Mesenchymal stem cell (in vitro differentiated cells and primary cell): ENCODE measurements around the gene LRP1B.
A peak's percentile ranks its signal among the peaks of the same experiment; 100 is the strongest.

Experiments
- DNase-seq: peaks from one replicate; pipeline ENCODE4 v3.0.0-alpha.2; 2013
- H2AFZ ChIP-seq: one replicate; pipeline ENCODE4 v1.6.1; 2013; ENCODE audit warnings: low read depth, mild to moderate bottlenecking, control low read depth, inconsistent platforms, low read length, moderate library complexity
- H2AK5ac ChIP-seq: 2 replicates; pipeline ENCODE4 v1.6.1; 2013; ENCODE audit warnings: low read length, moderate library complexity, mild to moderate bottlenecking, inconsistent platforms; ENCODE audit not compliant: severe bottlenecking
- H2BK120ac ChIP-seq: one replicate; pipeline ENCODE4 v1.6.1; 2013; ENCODE audit warnings: low read depth, mild to moderate bottlenecking, inconsistent platforms, low read length, moderate library complexity
- H2BK12ac ChIP-seq, 2 experiments: one replicate each; pipeline ENCODE4 v1.6.1; 2013; ENCODE audit warnings: inconsistent platforms in 2 of 2, low read length in 2 of 2, mild to moderate bottlenecking in 2 of 2, moderate library complexity in 2 of 2, control low read depth in 1 of 2
- H2BK15ac ChIP-seq: one replicate; pipeline ENCODE4 v1.6.1; 2013; ENCODE audit warnings: mild to moderate bottlenecking, low read depth, inconsistent platforms; ENCODE audit not compliant: poor library complexity, severe bottlenecking
- H2BK5ac ChIP-seq: 2 replicates; pipeline ENCODE4 v1.6.1; 2013; ENCODE audit warnings: low read depth, mild to moderate bottlenecking, low read length, control low read depth, inconsistent platforms; ENCODE audit not compliant: poor library complexity, severe bottlenecking
- H3K14ac ChIP-seq, 2 experiments: one replicate each; pipeline ENCODE4 v1.6.1; 2013; ENCODE audit warnings: inconsistent platforms in 2 of 2, low read length in 2 of 2, control low read depth in 1 of 2, mild to moderate bottlenecking in 1 of 2, moderate library complexity in 1 of 2
- H3K18ac ChIP-seq, 2 experiments: one replicate each; pipeline ENCODE4 v1.6.1; 2013; ENCODE audit warnings: inconsistent platforms in 2 of 2, low read length in 2 of 2, control low read depth in 1 of 2, low read depth in 1 of 2, mild to moderate bottlenecking in 1 of 2
- H3K23ac ChIP-seq, 2 experiments: one replicate each; pipeline ENCODE4 v1.6.1; 2013; ENCODE audit warnings: inconsistent platforms in 2 of 2, low read length in 2 of 2, mild to moderate bottlenecking in 2 of 2, moderate library complexity in 2 of 2, control low read depth in 1 of 2
- H3K27ac ChIP-seq: 2 replicates; pipeline ENCODE4 v1.5.1; 2013; ENCODE audit warnings: mild to moderate bottlenecking, moderate library complexity, low read length, control low read depth, inconsistent platforms; ENCODE audit not compliant: poor library complexity, severe bottlenecking
- H3K27me3 ChIP-seq, 2 experiments: 2 replicates each; pipeline versions ENCODE4 v1.6.1 to v1.7.0; 2013; ENCODE audit warnings: low read length in 2 of 2, mild to moderate bottlenecking in 2 of 2, moderate library complexity in 2 of 2, control low read depth in 1 of 2, inconsistent platforms in 1 of 2; ENCODE audit not compliant: control insufficient read depth in 1 of 2, insufficient read depth in 1 of 2
- H3K36me3 ChIP-seq, 2 experiments: 2 replicates each; pipeline versions ENCODE4 v1.6.1 to v1.7.0; 2013; ENCODE audit warnings: low read length in 2 of 2, control low read depth in 1 of 2, inconsistent platforms in 1 of 2, low read depth in 1 of 2, mild to moderate bottlenecking in 1 of 2; ENCODE audit not compliant: insufficient read depth in 2 of 2, control insufficient read depth in 1 of 2
- H3K4ac ChIP-seq, 2 experiments: one replicate each; pipeline ENCODE4 v1.6.1; 2013; ENCODE audit warnings: inconsistent platforms in 2 of 2, low read length in 2 of 2, mild to moderate bottlenecking in 2 of 2, moderate library complexity in 2 of 2, control low read depth in 1 of 2, low read depth in 1 of 2
- H3K4me1 ChIP-seq: 2 replicates; pipeline ENCODE4 v1.6.1; 2013; ENCODE audit warnings: low read depth, low read length, control low read depth; ENCODE audit not compliant: control insufficient read depth, insufficient read depth
- H3K4me2 ChIP-seq: 2 replicates; pipeline ENCODE4 v1.6.1; 2013; ENCODE audit warnings: low read length, mild to moderate bottlenecking, inconsistent platforms; ENCODE audit not compliant: poor library complexity, severe bottlenecking
- H3K4me3 ChIP-seq, 2 experiments: 2 replicates each; pipeline versions ENCODE4 v1.5.1 to v1.7.0; 2013; ENCODE audit warnings: low read length in 2 of 2, mild to moderate bottlenecking in 2 of 2, control low read depth in 1 of 2, low read depth in 1 of 2; ENCODE audit not compliant: insufficient read depth in 1 of 2
- H3K79me1 ChIP-seq: replicated peaks from 2 replicates; pipeline ENCODE4 v1.6.1; 2013; ENCODE audit warnings: mild to moderate bottlenecking, control low read depth, low read length, inconsistent platforms; ENCODE audit not compliant: poor library complexity, severe bottlenecking
- H3K9ac ChIP-seq: 2 replicates; pipeline ENCODE4 v1.7.0; 2013; ENCODE audit warnings: mild to moderate bottlenecking, low read length, moderate library complexity
- H3K9me3 ChIP-seq: 2 replicates; pipeline ENCODE4 v1.7.0; 2013; ENCODE audit warnings: mild to moderate bottlenecking, low read length; ENCODE audit not compliant: control insufficient read depth
- H4K8ac ChIP-seq: one replicate; pipeline ENCODE4 v1.6.1; 2013; ENCODE audit warnings: inconsistent platforms, mild to moderate bottlenecking, low read length, moderate library complexity
- H4K91ac ChIP-seq: one replicate; pipeline ENCODE4 v1.6.1; 2013; ENCODE audit warnings: mild to moderate bottlenecking, low read length, inconsistent platforms
- WGBS: methylation state at CpG from one replicate; pipeline ENCODE4 v1.1.7; 2013; ENCODE audit warnings: mixed read lengths; 5-methylcytosine and 5-hydroxymethylcytosine counted together

The LRP1B gene

GRCh38 chr2:140869925-140870324 lies 1260.9 kb downstream of the LRP1B start:
- H3K9me3 ChIP-seq: peaks cover 33% of the 10 kb centered on the region
- no peak overlapping the region for H3K4me2 ChIP-seq
- no peak for DNase-seq
- H3K23ac ChIP-seq: no peak overlapping the region
- peak overlapping the region in 1 of 2 experiments; percentile 33 for H3K18ac ChIP-seq
- no peak overlapping the region for H3K27ac ChIP-seq
- no peaks in the 10 kb centered on the region for H3K27me3 ChIP-seq
- H2AFZ ChIP-seq: no peak overlapping the region
- no peaks in the 10 kb centered on the region for H3K36me3 ChIP-seq
- no peak overlapping the region for H2BK5ac ChIP-seq
- no peak overlapping the region for H2BK15ac ChIP-seq
- no peaks in the 10 kb centered on the region for H3K79me1 ChIP-seq
- no peak overlapping the region for H4K8ac ChIP-seq
- no peak overlapping the region for H4K91ac ChIP-seq
- no peak overlapping the region for H3K4me3 ChIP-seq
- H3K4me1 ChIP-seq: no peaks in the 10 kb centered on the region
- no peak overlapping the region for H2AK5ac ChIP-seq
- H2BK12ac ChIP-seq: no peak overlapping the region
- no peak overlapping the region for H3K9ac ChIP-seq
- no peak overlapping the region for H3K4ac ChIP-seq
- H3K14ac ChIP-seq: no peak overlapping the region
- H2BK120ac ChIP-seq: no peak overlapping the region

- Histone ChIP-seq H2AK5ac (no peak overlapping the region), H2BK120ac (no peak overlapping the region), H2BK12ac (peak overlapping the region in 1 of 2 experiments; percentile 6), H2AFZ (no peak overlapping the region), H3K9me3 (peaks cover 27% of the 10 kb centered on the region), H3K4me3 (no peak overlapping the region), H2BK15ac (no peak overlapping the region), H3K18ac (no peak overlapping the region), H3K27ac (no peak overlapping the region), H3K79me1 (no peaks in the 10 kb centered on the region), H3K4me1 (no peaks in the 10 kb centered on the region), H3K14ac (no peak overlapping the region), H2BK5ac (no peak overlapping the region), H3K4ac (no peak overlapping the region), H3K36me3 (no peaks in the 10 kb centered on the region), H3K4me2 (no peak overlapping the region), H4K91ac (no peak overlapping the region), H3K23ac (no peak overlapping the region), H3K27me3 (no peaks in the 10 kb centered on the region), H4K8ac (no peak overlapping the region), H3K9ac (no peak overlapping the region)
- no peak for DNase-seq
- WGBS: 94% methylated on average over 2 of the region's 3 CpGs
Measured at GRCh38 chr2:140869107-140869506, 1261.7 kb downstream of the LRP1B start.

GRCh38 chr2:140865837-140866236 lies 1265.0 kb downstream of the LRP1B start:
- Histone ChIP-seq H3K27ac (no peak overlapping the region), H4K91ac (no peak overlapping the region), H3K36me3 (no peaks in the 10 kb centered on the region), H2BK5ac (no peak overlapping the region), H3K4me1 (no peaks in the 10 kb centered on the region), H2AFZ (no peak overlapping the region), H3K4ac (no peak overlapping the region), H3K79me1 (no peaks in the 10 kb centered on the region), H3K14ac (no peak overlapping the region), H4K8ac (no peak overlapping the region), H2AK5ac (no peak overlapping the region), H3K4me3 (no peak overlapping the region), H3K27me3 (no peaks in the 10 kb centered on the region), H2BK120ac (no peak overlapping the region), H3K23ac (no peak overlapping the region), H2BK15ac (no peak overlapping the region), H3K9me3 (peaks cover 13% of the 10 kb centered on the region), H2BK12ac (no peak overlapping the region), H3K9ac (no peak overlapping the region), H3K18ac (no peak overlapping the region), H3K4me2 (no peak overlapping the region)
- no peak for DNase-seq
- 96% methylated on average over 3 of the region's 3 CpGs for WGBS

GRCh38 chr2:140863713-140864112 lies 1267.1 kb downstream of the LRP1B start:
- H3K14ac ChIP-seq: no peak overlapping the region

More at GRCh38 chr2:140863713-140864112, 1267.1 kb downstream of the LRP1B start:
- H3K18ac ChIP-seq: no peak overlapping the region
- no peak overlapping the region for H2AFZ ChIP-seq
- no peaks in the 10 kb centered on the region for H3K79me1 ChIP-seq
- H3K23ac ChIP-seq: no peak overlapping the region
- H3K36me3 ChIP-seq: no peaks in the 10 kb centered on the region
- no peak overlapping the region for H2BK5ac ChIP-seq
- no peak overlapping the region for H2BK15ac ChIP-seq
- H2AK5ac ChIP-seq: no peak overlapping the region
- H2BK120ac ChIP-seq: no peak overlapping the region
- no peak overlapping the region for H3K4me3 ChIP-seq
- no peak overlapping the region for H2BK12ac ChIP-seq
- H3K4ac ChIP-seq: no peak overlapping the region
- H3K9ac ChIP-seq: no peak overlapping the region
- no peaks in the 10 kb centered on the region for H3K27me3 ChIP-seq
- 50% methylated on average over 2 of the region's 2 CpGs for WGBS
- H3K27ac ChIP-seq: no peak overlapping the region
- H4K91ac ChIP-seq: no peak overlapping the region
- no peaks in the 10 kb centered on the region for H3K4me1 ChIP-seq
- H3K4me2 ChIP-seq: no peak overlapping the region
- no peak overlapping the region for H4K8ac ChIP-seq
- DNase-seq: peak; percentile 67
- peaks cover under 1% of the 10 kb centered on the region for H3K9me3 ChIP-seq
